GM21737 (cell line): ENCODE measurements around the gene SAMD14.

Source experiments
- ATAC-seq: cut with Tn5 transposase; IDR thresholded peaks from one replicate; pipeline ENCODE4 v1.9.1; 2021; ENCODE audit warnings: mild to moderate bottlenecking, moderate library complexity; ENCODE audit not compliant: unreplicated experiment

Gene SAMD14

GRCh38 chr17:50133769-50134099 is 3.8 kb upstream of the SAMD14 start:
- ATAC-seq = no peak

- ATAC-seq = no peak
These were observed 3.2 kb upstream of the SAMD14 start for GRCh38 chr17:50133028-50133768.

- ATAC-seq = no peak
These were observed 2.3 kb upstream of the SAMD14 start for GRCh38 chr17:50132104-50132794.

GRCh38 chr17:50130559-50131305 is 772 bp upstream of the SAMD14 start:
- no peak for ATAC-seq

GRCh38 chr17:50129353-50129727 is 620 bp downstream of the SAMD14 start:
- no peak for ATAC-seq

GRCh38 chr17:50128441-50129352 is 1.3 kb downstream of the SAMD14 start:
- no peak for ATAC-seq

- ATAC-seq = no peak
These were observed 2.1 kb downstream of the SAMD14 start for GRCh38 chr17:50127697-50128361.

GRCh38 chr17:50125420-50125997 is 4.5 kb downstream of the SAMD14 start:
- ATAC-seq = no peak

- no peak for ATAC-seq
These were observed 6.2 kb downstream of the SAMD14 start for GRCh38 chr17:50123649-50124349.

- ATAC-seq = no peak
These were observed 7.0 kb downstream of the SAMD14 start for GRCh38 chr17:50122945-50123344.

- no peak for ATAC-seq
These were observed 9.3 kb downstream of the SAMD14 start for GRCh38 chr17:50120475-50121253.

- ATAC-seq = no peak
These were observed 11.1 kb downstream of the SAMD14 start for GRCh38 chr17:50118828-50119218.

- ATAC-seq = no peak
These were observed 11.7 kb downstream of the SAMD14 start for GRCh38 chr17:50118076-50118827.

- no peak for ATAC-seq
These were observed 12.5 kb downstream of the SAMD14 start for GRCh38 chr17:50117202-50118051.

- no peak for ATAC-seq
These were observed 14.2 kb downstream of the SAMD14 start for GRCh38 chr17:50115756-50116155.

- no peak for ATAC-seq
These were observed 15.1 kb downstream of the SAMD14 start for GRCh38 chr17:50114849-50115357.

- ATAC-seq = no peak
These were observed 15.6 kb downstream of the SAMD14 start for GRCh38 chr17:50114401-50114800.
